Renal pelvis (tissue), 4 donors: ENCODE measurements around the gene CRYBB2. TPM values are rescaled to one million over a fixed set of nuclear protein-coding genes. Genes with fewer than 3 reads are reported as not detected.
"Not testable (repeated sequence)": the region's sequence is repeated elsewhere in the genome, so short reads cannot be mapped to it uniquely, and the experiment has no call there.

ENCODE experiments used
- DNase-seq: peaks from one replicate; pipeline ENCODE4 v3.0.0-alpha.2; 2013
- polyA plus RNA-seq, 3 donors: library from polyadenylated mRNA; unstranded; fragments of 120-200 nt; gene quantifications; one replicate each; pipeline ENCODE4 v1.2.1, GENCODE V29; 2013; ENCODE audit not compliant: insufficient read length in 3 of 3

CRYBB2 gene
- polyA plus RNA-seq, 3 donors = 0.36 to 0.52 TPM; not detected in 1

GRCh38 chr22:25233706-25234105, 14.3 kb downstream of the CRYBB2 start:
- DNase-seq = not testable (repeated sequence)

- peak; percentile 77 for DNase-seq
These were observed 16.3 kb downstream of the CRYBB2 start for GRCh38 chr22:25235547-25236290.

GRCh38 chr22:25236417-25236816, 17.0 kb downstream of the CRYBB2 start:
- DNase-seq = no peak

GRCh38 chr22:25237503-25237902, 18.1 kb downstream of the CRYBB2 start:
- no peak for DNase-seq

- not testable (repeated sequence) for DNase-seq
These were observed 18.6 kb downstream of the CRYBB2 start for GRCh38 chr22:25238058-25238457.

GRCh38 chr22:25255169-25255568, 35.7 kb downstream of the CRYBB2 start:
- not testable (repeated sequence) for DNase-seq

GRCh38 chr22:25267567-25267966, 48.1 kb downstream of the CRYBB2 start:
- not testable (repeated sequence) for DNase-seq

- DNase-seq = not testable (repeated sequence)
These were observed 49.5 kb downstream of the CRYBB2 start for GRCh38 chr22:25268902-25269301.

GRCh38 chr22:25270061-25270460, 50.6 kb downstream of the CRYBB2 start:
- DNase-seq = not testable (repeated sequence)

- DNase-seq = not testable (repeated sequence)
These were observed 53.8 kb downstream of the CRYBB2 start for GRCh38 chr22:25273231-25273630.

GRCh38 chr22:25273928-25274327, 54.5 kb downstream of the CRYBB2 start:
- DNase-seq = not testable (repeated sequence)

GRCh38 chr22:25280118-25280517, 60.7 kb downstream of the CRYBB2 start:
- not testable (repeated sequence) for DNase-seq

Other genes starting within 250 kb of the CRYBB2 start
- under 1 TPM; 0.19 to 0.70 (median 0.31) TPM for gene CRYBB3, start 19.8 kb upstream of the CRYBB2 start, polyA plus RNA-seq